GM19035 (cell line): ENCODE data around the gene GNG4.
"Not testable (repeated sequence)": the region's sequence is repeated elsewhere in the genome, so short reads cannot be mapped to it uniquely, and the experiment has no call there.

ENCODE experiments used
- ATAC-seq: cut with Tn5 transposase; IDR thresholded peaks from one replicate; pipeline ENCODE4 v1.9.1; 2021; ENCODE audit not compliant: unreplicated experiment

GNG4 gene

GRCh38 chr1:235588156-235588555, 61.4 kb downstream of the GNG4 start:
- no peak for ATAC-seq

GRCh38 chr1:235586992-235587391, 62.6 kb downstream of the GNG4 start:
- no peak for ATAC-seq

GRCh38 chr1:235586413-235586812, 63.2 kb downstream of the GNG4 start:
- no peak for ATAC-seq

- ATAC-seq: no peak
Observed at GRCh38 chr1:235584973-235585372, 64.6 kb downstream of the GNG4 start.

GRCh38 chr1:235583511-235584001, 66.0 kb downstream of the GNG4 start:
- no peak for ATAC-seq

- no peak for ATAC-seq
Observed at GRCh38 chr1:235582130-235582529, 67.5 kb downstream of the GNG4 start.

- no peak for ATAC-seq
Observed at GRCh38 chr1:235579891-235580290, 69.7 kb downstream of the GNG4 start.

- ATAC-seq: no peak
Observed at GRCh38 chr1:235575597-235575996, 74.0 kb downstream of the GNG4 start.

- ATAC-seq: no peak
Observed at GRCh38 chr1:235573880-235574279, 75.7 kb downstream of the GNG4 start.

GRCh38 chr1:235572971-235573370, 76.6 kb downstream of the GNG4 start:
- ATAC-seq: not testable (repeated sequence)

- no peak for ATAC-seq
Observed at GRCh38 chr1:235571482-235571881, 78.1 kb downstream of the GNG4 start.

GRCh38 chr1:235567812-235568503, 81.6 kb downstream of the GNG4 start:
- ATAC-seq: no peak

- ATAC-seq: no peak
Observed at GRCh38 chr1:235566084-235566483, 83.5 kb downstream of the GNG4 start.

GRCh38 chr1:235563513-235564061, 86.0 kb downstream of the GNG4 start:
- no peak for ATAC-seq

GRCh38 chr1:235562589-235562988, 87.0 kb downstream of the GNG4 start:
- no peak for ATAC-seq

- no peak for ATAC-seq
Observed at GRCh38 chr1:235558621-235559169, 90.9 kb downstream of the GNG4 start.

- no peak for ATAC-seq
Observed at GRCh38 chr1:235557495-235557894, 92.1 kb downstream of the GNG4 start.

- no peak for ATAC-seq
Observed at GRCh38 chr1:235556807-235557206, 92.8 kb downstream of the GNG4 start.

- ATAC-seq: no peak
Observed at GRCh38 chr1:235553112-235553551, 96.5 kb downstream of the GNG4 start.

GRCh38 chr1:235552146-235552716, 97.4 kb downstream of the GNG4 start:
- no peak for ATAC-seq

GRCh38 chr1:235549351-235550139, 100.0 kb downstream of the GNG4 start:
- no peak for ATAC-seq
